Measurements from ENCODE around the gene ADGRV1.

DNA sequence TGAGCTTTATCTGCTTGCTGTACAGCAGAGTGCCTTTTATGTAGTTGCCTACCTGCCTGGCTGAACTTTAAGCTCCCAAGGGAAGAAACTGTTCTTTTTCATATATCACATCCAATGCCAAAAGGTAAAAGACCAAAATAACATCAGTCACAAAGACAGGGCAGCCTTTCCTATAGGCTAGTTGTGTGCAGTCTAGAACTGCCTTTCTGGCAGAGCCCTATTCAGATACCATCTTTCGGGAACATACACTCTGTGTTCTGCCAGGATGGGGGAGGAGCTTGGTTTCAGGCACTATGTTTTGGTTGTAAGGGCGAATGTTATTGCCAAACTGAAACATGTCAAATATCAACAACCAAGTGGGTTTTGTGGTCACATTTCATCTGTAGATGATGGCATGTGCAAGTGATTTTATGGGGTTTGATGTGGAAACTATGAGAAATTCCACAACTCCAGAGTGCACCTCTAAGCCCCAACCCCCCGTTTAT lies 314.5 kb downstream of the ADGRV1 start:
- TF ChIP-seq, protein P1, sequence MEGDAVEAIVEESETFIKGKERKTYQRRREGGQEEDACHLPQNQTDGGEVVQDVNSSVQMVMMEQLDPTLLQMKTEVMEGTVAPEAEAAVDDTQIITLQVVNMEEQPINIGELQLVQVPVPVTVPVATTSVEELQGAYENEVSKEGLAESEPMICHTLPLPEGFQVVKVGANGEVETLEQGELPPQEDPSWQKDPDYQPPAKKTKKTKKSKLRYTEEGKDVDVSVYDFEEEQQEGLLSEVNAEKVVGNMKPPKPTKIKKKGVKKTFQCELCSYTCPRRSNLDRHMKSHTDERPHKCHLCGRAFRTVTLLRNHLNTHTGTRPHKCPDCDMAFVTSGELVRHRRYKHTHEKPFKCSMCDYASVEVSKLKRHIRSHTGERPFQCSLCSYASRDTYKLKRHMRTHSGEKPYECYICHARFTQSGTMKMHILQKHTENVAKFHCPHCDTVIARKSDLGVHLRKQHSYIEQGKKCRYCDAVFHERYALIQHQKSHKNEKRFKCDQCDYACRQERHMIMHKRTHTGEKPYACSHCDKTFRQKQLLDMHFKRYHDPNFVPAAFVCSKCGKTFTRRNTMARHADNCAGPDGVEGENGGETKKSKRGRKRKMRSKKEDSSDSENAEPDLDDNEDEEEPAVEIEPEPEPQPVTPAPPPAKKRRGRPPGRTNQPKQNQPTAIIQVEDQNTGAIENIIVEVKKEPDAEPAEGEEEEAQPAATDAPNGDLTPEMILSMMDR (IDR thresholded peaks at IDR 0.05; ENCODE audit: borderline replicate concordance, extremely low read depth, low read length, poor library complexity, severe bottlenecking): no peak
- no peak for TF ChIP-seq EZH2 (IDR thresholded peaks at IDR 0.05; ENCODE audit: borderline replicate concordance, low read depth, low read length, severe bottlenecking)

All from DND-41 (cell line).